Measurements from ENCODE around the gene DRC3.

DNA sequence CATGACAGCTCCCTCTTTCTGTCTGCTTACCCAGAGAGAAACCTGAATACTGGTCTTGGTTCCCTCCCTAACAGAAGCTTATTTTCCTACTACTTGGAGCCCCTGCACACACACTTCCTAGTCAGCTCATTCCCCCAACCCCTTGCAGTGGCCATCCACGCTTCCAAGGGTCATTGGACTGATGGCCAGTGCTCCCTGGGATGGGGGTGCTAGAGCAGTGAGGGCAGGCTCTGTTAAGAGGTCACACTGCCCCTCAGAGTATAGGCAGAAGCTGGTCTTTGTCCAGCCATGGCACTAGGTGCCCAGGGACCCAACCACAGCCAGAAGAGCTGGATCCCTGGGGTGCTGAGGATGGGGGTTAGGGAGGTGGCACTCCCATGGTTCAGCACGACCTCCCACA lies 12.5 kb downstream of the DRC3 start:
- TF ChIP-seq OSR1 (CRISPR knock-in tag; IDR thresholded peaks at IDR 0.05) = no peak
- TF ChIP-seq GLIS3 (CRISPR knock-in tag; IDR thresholded peaks at IDR 0.05) = no peak
- no peak for TF ChIP-seq SNAI2 (CRISPR knock-in tag; IDR thresholded peaks at IDR 0.05)
- no peak for TF ChIP-seq ZFP3 (CRISPR knock-in tag; IDR thresholded peaks at IDR 0.05)
- no peak for TF ChIP-seq RARB (CRISPR knock-in tag; IDR thresholded peaks at IDR 0.05)
- TF ChIP-seq, protein P1, sequence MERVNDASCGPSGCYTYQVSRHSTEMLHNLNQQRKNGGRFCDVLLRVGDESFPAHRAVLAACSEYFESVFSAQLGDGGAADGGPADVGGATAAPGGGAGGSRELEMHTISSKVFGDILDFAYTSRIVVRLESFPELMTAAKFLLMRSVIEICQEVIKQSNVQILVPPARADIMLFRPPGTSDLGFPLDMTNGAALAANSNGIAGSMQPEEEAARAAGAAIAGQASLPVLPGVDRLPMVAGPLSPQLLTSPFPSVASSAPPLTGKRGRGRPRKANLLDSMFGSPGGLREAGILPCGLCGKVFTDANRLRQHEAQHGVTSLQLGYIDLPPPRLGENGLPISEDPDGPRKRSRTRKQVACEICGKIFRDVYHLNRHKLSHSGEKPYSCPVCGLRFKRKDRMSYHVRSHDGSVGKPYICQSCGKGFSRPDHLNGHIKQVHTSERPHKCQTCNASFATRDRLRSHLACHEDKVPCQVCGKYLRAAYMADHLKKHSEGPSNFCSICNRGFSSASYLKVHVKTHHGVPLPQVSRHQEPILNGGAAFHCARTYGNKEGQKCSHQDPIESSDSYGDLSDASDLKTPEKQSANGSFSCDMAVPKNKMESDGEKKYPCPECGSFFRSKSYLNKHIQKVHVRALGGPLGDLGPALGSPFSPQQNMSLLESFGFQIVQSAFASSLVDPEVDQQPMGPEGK (CRISPR knock-in tag; IDR thresholded peaks at IDR 0.05; ENCODE audit: borderline replicate concordance) = no peak
- TF ChIP-seq CSDC2 (CRISPR knock-in tag; IDR thresholded peaks at IDR 0.05) = no peak
- TF ChIP-seq ZFP30 (CRISPR knock-in tag; IDR thresholded peaks at IDR 0.05) = no peak
- no peak for TF ChIP-seq ZNF565 (CRISPR knock-in tag; conservative IDR thresholded peaks at IDR 0.05; ENCODE audit: low read depth)
- no peak for TF ChIP-seq PPARA (CRISPR knock-in tag; IDR thresholded peaks at IDR 0.05; ENCODE audit: borderline replicate concordance)
- TF ChIP-seq TCF4 (CRISPR knock-in tag; IDR thresholded peaks at IDR 0.05; ENCODE audit: borderline replicate concordance) = no peak

Data from SK-N-SH treated with all-trans-retinoic acid at 6 μM for 48 hours (cell line).